ENCODE data around the gene SAMD11.
A peak's percentile ranks its signal among the peaks of the same experiment; 100 is the strongest.
"Not testable (repeated sequence)": the region's sequence is repeated elsewhere in the genome, so short reads cannot be mapped to it uniquely, and the experiment has no call there.

SAMD11 gene

DNA sequence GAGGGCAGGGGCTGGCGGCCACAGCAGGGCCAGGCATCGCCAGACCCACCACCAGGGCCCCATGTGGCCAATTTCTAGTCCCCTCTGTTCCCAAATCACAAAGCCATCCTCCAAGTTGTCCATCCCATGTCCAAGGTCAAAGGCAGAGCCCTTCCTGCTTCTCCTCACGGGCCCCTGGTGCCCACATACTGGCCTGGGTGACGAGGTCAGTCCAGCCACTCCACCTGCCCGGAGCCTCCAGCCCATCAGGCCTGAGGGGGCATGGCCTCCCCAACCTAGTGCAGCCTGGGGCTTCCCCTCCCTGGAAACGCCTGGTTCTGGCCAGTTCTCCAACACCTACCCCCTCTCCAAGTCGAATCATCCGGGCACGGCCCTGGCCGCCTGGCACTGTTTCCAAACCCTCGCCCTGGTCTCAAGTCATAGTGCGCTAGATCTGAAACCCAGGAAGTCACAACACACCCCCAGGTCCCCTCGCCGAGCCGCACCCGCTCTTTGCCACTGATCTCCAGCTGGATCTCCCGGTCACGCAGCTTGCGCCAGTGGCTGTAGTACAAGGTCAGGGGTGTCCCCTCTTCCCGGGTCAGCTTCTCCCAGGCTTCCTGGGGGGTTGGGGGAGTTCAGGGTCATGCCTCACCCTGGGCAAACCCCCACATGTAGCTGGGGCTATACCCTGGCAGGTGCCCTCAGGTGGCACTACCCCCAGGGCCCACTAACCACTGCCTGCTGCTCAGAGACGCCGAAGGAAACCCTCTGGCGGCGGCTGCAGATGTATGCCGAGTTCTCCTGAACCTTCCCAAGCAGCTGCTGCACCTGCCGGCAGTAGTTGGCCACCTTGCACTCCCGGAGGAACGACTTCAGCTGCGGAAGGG, 22.2 kb downstream of the SAMD11 start:
- TF ChIP-seq POLR2A (IDR thresholded peaks at IDR 0.05; ENCODE audit: low read depth, low read length), result no peak
- FAIRE-seq (no peak), DNase-seq (ENCODE audit: insufficient read length, low spot score) (no peak)

DNA sequence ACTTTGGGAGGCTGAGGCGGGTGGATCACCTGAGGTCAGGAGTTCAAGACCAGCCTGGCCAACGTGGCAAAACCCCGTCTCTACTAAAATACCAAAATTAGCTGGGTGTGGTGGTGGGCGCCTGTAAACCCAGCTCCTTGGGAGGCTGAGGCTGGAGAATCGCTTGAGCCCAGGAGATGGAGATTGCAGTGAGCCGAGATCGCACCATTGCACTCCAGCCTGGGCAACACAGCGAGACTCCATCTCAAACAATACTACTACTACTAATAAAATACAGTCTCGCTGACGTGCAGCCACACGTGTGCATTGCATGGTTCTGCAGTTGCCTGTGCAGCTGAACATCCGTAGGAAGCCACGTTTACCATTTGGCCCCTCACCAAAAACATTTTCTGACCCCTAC, 23.1 kb downstream of the SAMD11 start:
- DNase-seq (ENCODE audit: insufficient read length, low spot score); FAIRE-seq: not testable (repeated sequence)

DNA sequence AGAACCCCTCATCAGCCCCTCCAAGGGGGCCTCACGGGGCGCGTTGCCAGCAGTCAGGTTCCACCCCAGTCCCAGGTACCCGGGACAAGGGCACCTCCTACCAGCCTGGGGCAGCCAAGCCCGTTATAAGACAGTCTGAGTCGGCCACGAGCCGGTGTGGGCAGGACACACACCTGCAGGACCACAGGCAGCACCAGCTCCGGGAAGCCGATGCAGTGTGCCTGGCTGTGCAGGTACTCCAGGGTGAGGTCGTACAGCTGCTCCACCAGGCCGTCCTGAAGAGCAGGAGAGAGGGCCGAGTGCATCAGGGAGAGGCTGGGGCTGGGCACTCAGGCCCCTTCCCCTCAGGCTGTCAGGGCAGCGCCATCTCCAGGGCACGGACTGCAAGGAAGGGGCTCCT, 24.2 kb downstream of the SAMD11 start:
- FAIRE-seq, result no peak
- TF ChIP-seq POLR2A (IDR thresholded peaks at IDR 0.05; ENCODE audit: low read depth, low read length), result no peak
- no peak for DNase-seq (ENCODE audit: insufficient read length, low spot score)

DNA sequence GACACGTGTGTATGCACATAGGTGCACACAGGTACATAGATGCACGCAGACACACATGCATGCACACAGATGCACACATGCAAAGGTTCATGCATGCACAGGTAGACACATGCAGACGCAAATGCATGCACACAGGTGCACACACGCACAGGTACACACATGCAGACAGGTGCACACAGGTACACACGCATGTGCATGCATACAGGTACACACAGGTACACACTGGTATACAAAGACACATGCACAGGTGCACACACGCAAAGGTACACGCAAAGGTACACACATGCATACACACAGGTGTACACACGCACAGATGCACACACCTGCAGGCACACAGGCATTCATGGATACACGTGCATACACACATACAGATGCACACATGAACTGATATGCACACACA, 26.5 kb downstream of the SAMD11 start:
- DNase-seq (ENCODE audit: insufficient read length, low spot score) (no peak), FAIRE-seq (no peak)
- TF ChIP-seq POLR2A (IDR thresholded peaks at IDR 0.05; ENCODE audit: low read depth, low read length), result no peak

DNA sequence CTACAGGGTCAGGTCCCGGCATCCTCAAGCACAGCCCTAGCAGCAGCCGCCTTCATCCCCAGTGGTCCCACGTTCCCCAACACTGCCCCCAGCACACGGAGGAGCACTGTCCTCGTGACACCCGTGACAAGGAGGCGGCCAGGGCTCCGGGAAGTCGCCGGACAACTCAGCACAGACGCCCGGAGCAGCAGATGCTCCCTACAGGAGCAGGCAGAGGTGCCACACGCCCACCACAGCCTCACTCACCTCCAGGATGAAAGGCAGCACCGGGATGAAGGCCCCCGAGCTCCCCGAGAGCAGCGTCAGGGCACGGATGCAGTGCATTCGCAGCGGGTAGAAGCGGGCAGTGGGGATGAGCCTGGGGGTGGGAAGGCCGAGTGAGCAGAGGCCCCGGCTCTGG, 27.2 kb downstream of the SAMD11 start:
- FAIRE-seq (no peak), DNase-seq (ENCODE audit: insufficient read length, low spot score) (no peak)
- no peak for TF ChIP-seq POLR2A (IDR thresholded peaks at IDR 0.05; ENCODE audit: low read depth, low read length)

DNA sequence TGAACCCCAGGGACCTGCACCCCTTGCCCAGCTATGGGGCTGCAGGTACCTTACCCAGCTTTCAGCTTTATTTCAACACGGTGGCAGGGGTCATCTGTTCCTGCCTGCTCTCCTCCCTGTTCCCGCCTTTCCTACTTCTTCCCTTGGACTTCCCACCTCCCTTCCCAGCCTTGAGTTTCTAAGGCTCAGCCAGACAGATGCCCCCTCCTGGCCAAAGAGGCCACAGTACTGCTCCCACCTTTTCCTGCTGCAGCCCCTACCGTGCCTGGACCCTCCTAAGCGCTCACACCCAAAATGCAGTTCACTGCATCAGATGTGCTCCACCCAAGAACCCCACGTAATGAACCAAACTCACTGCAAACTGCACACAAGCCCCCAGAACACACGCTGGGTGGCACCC, 27.6 kb downstream of the SAMD11 start:
- DNase-seq (ENCODE audit: insufficient read length, low spot score) (no peak), FAIRE-seq (no peak)
- no peak for TF ChIP-seq POLR2A (IDR thresholded peaks at IDR 0.05; ENCODE audit: low read depth, low read length)

DNA sequence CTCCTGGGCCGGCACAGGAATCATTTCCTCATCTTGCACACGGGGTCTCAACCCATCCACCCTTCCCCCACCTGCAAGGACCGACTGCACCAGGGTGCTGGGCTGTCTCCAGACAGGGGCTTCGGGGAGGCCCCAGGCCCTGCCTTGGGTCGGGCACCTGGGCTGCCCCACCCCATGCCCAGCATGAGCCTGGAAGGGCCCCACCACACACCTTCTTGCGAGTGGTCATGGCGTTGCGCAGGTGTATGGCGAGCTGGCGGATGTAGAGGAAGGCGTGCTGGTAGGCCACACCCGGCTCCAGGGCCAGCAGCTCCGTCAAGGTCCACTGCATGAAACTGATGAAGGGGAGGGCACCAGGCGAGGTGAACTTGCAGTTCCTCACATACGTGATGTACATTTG, 28.5 kb downstream of the SAMD11 start:
- no peak for DNase-seq (ENCODE audit: insufficient read length, low spot score)
- FAIRE-seq, result no peak
- no peak for TF ChIP-seq POLR2A (IDR thresholded peaks at IDR 0.05; ENCODE audit: low read depth, low read length)

DNA sequence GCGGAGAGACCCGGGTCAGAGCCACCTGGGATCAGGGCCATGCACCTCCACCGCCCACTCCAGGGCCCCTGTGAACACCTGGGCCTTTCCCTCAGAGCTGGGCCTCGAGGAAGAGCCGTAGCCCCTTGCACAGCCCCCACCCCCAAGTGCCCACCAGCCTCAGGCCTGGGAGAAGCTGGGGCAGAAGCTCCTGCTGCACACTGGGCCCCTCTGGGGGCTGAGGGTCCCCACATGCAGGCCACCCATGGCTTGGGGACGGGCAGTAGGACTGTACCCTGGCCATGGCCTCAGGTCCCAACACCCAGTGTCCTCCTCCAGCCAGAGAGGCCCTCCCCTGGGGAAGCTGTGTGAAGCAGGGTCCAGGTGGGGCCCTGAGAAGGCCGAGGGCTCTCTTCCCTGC, 28.9 kb downstream of the SAMD11 start:
- DNase-seq (ENCODE audit: insufficient read length, low spot score), result no peak
- no peak for TF ChIP-seq POLR2A (IDR thresholded peaks at IDR 0.05; ENCODE audit: low read depth, low read length)
- FAIRE-seq, result no peak

DNA sequence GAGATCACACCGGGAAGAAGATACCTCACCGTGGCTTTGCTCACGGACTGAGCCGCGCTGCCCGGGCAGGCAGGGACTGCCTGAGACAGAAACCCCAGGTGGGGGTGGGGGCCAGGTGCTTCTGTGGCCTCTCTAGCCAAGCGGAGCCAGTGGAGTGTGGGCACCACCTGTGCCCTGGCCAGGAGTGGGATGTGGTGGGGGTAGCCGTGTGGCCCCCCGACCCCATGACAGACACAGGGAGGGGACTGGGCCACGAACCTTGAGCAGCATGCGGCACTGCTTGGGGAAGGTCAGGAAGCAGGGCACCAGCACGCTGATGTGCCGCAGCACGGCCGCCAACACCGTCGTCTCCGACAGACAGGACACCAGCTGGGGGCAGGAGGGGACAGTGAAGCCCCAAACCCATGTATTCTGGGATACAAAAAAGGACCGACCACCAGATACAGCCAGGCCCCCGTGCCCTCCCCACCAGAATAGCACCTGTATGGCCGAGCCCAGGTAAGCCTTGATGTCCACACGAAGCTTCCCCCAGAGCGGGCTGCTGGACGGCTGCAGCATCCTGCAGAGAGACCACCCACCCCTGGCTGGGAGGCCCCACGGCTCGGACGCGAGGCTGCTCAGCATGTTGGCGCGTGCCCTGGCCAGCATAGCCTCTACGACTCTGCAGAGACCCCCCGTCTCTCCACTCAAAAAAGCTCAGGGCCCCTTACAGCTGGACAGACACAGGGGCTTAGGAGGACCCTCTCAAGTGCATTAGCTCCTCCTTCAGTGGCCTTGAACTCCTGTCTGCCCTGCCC, 30.0 kb downstream of the SAMD11 start:
- DNase-seq (ENCODE audit: insufficient read length, low spot score) (no peak), FAIRE-seq (no peak)
- TF ChIP-seq POLR2A (IDR thresholded peaks at IDR 0.05; ENCODE audit: low read depth, low read length), result no peak

DNA sequence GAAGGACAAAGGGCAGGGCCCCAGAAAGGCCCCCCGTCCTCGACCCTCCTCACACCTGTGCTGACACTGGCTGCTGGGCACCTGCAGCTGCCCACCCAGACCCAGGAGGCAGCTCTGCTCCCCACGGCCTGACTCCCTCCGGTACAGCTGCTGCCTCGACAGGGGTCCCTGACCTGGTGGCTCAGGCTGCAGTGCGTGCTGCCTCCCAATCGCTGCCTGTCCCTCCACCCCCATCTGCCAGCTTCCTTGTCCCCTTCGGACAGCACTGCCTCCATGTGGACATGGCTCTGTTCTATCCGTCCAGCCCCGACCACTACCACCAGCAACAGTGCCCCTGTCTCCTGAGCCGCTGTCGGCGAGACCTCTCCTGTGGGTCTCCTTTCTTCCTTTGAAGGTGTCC, 31.2 kb downstream of the SAMD11 start:
- no peak for FAIRE-seq
- TF ChIP-seq POLR2A (IDR thresholded peaks at IDR 0.05; ENCODE audit: low read depth, low read length), result no peak
- no peak for DNase-seq (ENCODE audit: insufficient read length, low spot score)

DNA sequence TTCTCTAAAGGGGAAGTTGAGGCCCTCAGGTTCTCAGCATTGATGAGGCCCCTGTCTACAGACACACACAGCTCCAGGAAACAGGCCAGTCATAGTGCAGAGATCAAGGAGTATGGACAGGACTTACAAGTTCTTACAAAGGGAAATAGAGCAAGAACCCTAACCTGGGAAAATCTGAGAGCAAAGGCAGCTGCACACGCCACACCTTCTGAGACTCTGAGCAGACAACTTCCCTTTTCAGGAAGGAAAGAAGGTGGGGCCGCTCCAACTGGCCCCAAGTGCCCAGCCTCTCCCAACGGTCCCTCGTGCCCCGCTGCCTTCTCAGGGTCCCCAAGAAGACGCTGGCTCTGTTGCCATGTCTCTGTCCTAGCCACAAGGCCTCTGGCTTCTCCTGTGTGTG, 31.8 kb downstream of the SAMD11 start:
- no peak for DNase-seq (ENCODE audit: insufficient read length, low spot score)
- no peak for FAIRE-seq
- no peak for TF ChIP-seq POLR2A (IDR thresholded peaks at IDR 0.05; ENCODE audit: low read depth, low read length)

DNA sequence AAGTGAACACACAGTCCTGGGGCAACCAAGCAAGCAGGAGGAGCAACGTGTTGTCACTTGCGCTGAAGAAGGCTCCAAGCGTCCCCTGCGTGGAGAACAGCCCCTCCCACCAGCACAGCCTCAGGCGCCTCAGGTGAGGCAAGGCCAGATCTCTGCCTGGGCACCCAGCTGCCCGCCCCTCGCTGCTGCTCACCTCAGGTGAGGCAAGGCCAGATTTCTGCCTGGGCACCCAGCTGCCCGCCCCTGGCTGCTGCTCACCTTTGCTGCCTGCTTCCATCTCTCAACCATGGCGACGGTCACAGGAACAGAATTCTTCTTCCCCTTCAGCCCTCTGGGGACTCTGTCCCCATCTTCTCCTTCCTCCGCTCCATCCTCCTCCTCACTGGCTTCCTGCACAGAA, 32.9 kb downstream of the SAMD11 start:
- TF ChIP-seq POLR2A (IDR thresholded peaks at IDR 0.05; ENCODE audit: low read depth, low read length), result no peak
- FAIRE-seq, result no peak
- DNase-seq (ENCODE audit: insufficient read length, low spot score), result no peak

DNA sequence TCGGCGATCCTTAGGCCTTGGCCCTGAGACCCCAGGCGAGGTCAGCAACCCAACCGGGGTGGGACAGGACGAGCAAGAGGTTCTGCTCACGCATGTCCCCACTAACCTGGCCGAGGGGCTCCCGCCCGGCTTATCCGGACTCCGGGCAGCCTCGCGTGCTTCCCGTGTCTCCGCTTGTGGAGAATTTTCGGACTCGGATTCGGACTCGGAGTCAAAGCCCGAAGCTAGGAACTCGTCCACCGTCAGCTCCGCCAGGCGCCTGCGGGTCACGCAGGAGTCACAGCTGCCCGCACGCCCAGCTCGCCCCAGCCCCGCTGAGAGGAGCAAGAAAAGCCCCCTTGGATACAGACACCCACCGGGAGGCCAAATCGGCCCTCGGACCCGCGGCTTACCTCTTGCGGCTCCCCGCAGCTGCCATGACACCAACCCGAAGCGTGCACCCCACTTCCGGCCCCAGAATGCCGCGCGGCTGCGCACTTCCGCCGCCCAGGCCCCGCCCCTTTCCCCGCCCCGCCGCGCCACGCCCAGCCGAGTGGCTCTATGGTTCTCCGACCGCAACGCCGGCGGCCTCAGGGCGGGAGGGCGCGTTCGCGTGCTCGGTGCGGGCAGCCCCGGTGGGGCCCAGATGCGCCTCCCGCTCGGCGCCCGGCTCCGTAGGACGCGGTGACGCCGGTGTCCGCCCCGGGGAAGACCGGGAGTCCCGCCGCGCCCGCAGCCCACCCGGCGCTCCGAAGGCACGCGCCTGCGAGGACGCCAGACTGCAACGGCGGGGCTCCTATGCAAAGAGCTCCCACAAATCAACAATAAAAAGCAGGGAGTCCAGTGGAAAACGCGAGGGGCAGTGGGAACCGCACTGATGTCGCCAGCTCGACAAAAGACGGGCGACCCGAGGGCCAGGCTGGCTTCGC, 35.4 kb downstream of the SAMD11 start, which contains the start of gene NOC2L:
NOC2L (minus strand) TSS at position 434 of the 908 bp plus-strand sequence; CDS start at position 418, 16 bp downstream.
- FAIRE-seq (no peak), DNase-seq (ENCODE audit: insufficient read length, low spot score) (no peak)
- peak; percentile 48; the same call in 1 of the 2 replicates for TF ChIP-seq POLR2A (IDR thresholded peaks at IDR 0.05; ENCODE audit: low read depth, low read length)

Data from H54 (cell line).